ENCODE measurements around the gene ZNF326.

The ZNF326 gene

GRCh38 chr1:89994805-89995597 is at the start of gene ZNF326:
ZNF326 (plus strand) TSS chr1:89995110; CDS start chr1:89995258, 148 bp downstream.
- peak; percentile 94 for DNase-seq (ENCODE audit: low read depth)

GRCh38 chr1:89945852-89946476 is 48.9 kb upstream of the ZNF326 start:
- DNase-seq (ENCODE audit: low read depth), result no peak

GRCh38 chr1:89946532-89946931 is 48.4 kb upstream of the ZNF326 start:
- no peak for DNase-seq (ENCODE audit: low read depth)

GRCh38 chr1:89948722-89949345 is 46.1 kb upstream of the ZNF326 start:
- DNase-seq (ENCODE audit: low read depth), result no peak

- no peak for DNase-seq (ENCODE audit: low read depth)
These were observed 44.8 kb upstream of the ZNF326 start for GRCh38 chr1:89949991-89950624.

GRCh38 chr1:89950703-89951102 is 44.2 kb upstream of the ZNF326 start:
- no peak for DNase-seq (ENCODE audit: low read depth)

GRCh38 chr1:89951766-89952604 is 42.9 kb upstream of the ZNF326 start:
- no peak for DNase-seq (ENCODE audit: low read depth)

GRCh38 chr1:89952605-89953130 is 42.2 kb upstream of the ZNF326 start:
- no peak for DNase-seq (ENCODE audit: low read depth)

- peak; percentile 90 for DNase-seq (ENCODE audit: low read depth)
These were observed 41.7 kb upstream of the ZNF326 start for GRCh38 chr1:89953131-89953626.

- DNase-seq (ENCODE audit: low read depth), result no peak
These were observed 41.0 kb upstream of the ZNF326 start for GRCh38 chr1:89953929-89954328.

- no peak for DNase-seq (ENCODE audit: low read depth)
These were observed 40.5 kb upstream of the ZNF326 start for GRCh38 chr1:89954401-89954800.

- DNase-seq (ENCODE audit: low read depth), result no peak
These were observed 39.4 kb upstream of the ZNF326 start for GRCh38 chr1:89955311-89956205.

- DNase-seq (ENCODE audit: low read depth), result no peak
These were observed 37.8 kb upstream of the ZNF326 start for GRCh38 chr1:89957107-89957506.

- DNase-seq (ENCODE audit: low read depth), result no peak
These were observed 35.9 kb upstream of the ZNF326 start for GRCh38 chr1:89958851-89959654.

- no peak for DNase-seq (ENCODE audit: low read depth)
These were observed 35.2 kb upstream of the ZNF326 start for GRCh38 chr1:89959719-89960118.

GRCh38 chr1:89962024-89962741 is 32.7 kb upstream of the ZNF326 start:
- no peak for DNase-seq (ENCODE audit: low read depth)

- no peak for DNase-seq (ENCODE audit: low read depth)
These were observed 32.2 kb upstream of the ZNF326 start for GRCh38 chr1:89962742-89963075.

GRCh38 chr1:89965193-89965768 is 29.6 kb upstream of the ZNF326 start:
- no peak for DNase-seq (ENCODE audit: low read depth)
